Sigmoid colon (tissue), 7 donors: ENCODE measurements around the gene TENM4. TPM values are rescaled to one million over a fixed set of nuclear protein-coding genes. Genes with fewer than 3 reads are reported as not detected.

Source experiments
- DNase-seq: peaks from one replicate; pipeline ENCODE4 v3.0.0-alpha.2; 2019
- H3K27ac ChIP-seq, 4 donors: fragments of 200-600 bp; sonication (generic); one replicate each; pipeline ENCODE4 v1.5.1; 2016 to 2019; ENCODE audit warnings: mild to moderate bottlenecking in 1 of 4
- H3K27me3 ChIP-seq, 3 donors: fragments of 200-600 bp; sonication (generic); one replicate each; pipeline ENCODE4 v1.5.1; 2019; ENCODE audit warnings: mild to moderate bottlenecking in 1 of 3
- H3K36me3 ChIP-seq, 4 donors: fragments of 200-600 bp; sonication (generic); one replicate each; pipeline ENCODE4 v1.5.1; 2016 to 2019
- H3K4me1 ChIP-seq, 4 donors: fragments of 200-600 bp; sonication (generic); one replicate each; pipeline ENCODE4 v1.5.1; 2017 to 2019
- H3K4me3 ChIP-seq, 4 donors: fragments of 200-600 bp; sonication (generic); one replicate each; pipeline ENCODE4 v1.5.1; 2017 to 2019; ENCODE audit warnings: mild to moderate bottlenecking in 2 of 4, moderate library complexity in 1 of 4
- H3K9me3 ChIP-seq, 4 donors: fragments of 200-600 bp in 3 of 4; sonication (generic) in 3 of 4; one replicate each; pipeline versions ENCODE4 v1.5.1 to v1.6.1; 2013 to 2019
- EP300 ChIP-seq, 4 donors: sonication (generic); formaldehyde crosslinking; IDR thresholded peaks; one replicate each; pipeline ENCODE4 v1.6.1; 2017; ENCODE audit warnings: antibody characterized with exemption in 4 of 4
- POLR2A ChIP-seq, 2 donors: fragments of 450-650 bp; IDR thresholded peaks; one replicate each; pipeline ENCODE4 v1.6.1; 2016; ENCODE audit warnings: antibody characterized with exemption in 2 of 2, mild to moderate bottlenecking in 2 of 2, moderate library complexity in 2 of 2
- POLR2AphosphoS5 ChIP-seq, 4 donors: sonication (generic); formaldehyde crosslinking; IDR thresholded peaks; one replicate each; pipeline ENCODE4 v1.6.1; 2017; ENCODE audit warnings: antibody characterized with exemption in 4 of 4
- WGBS, 2 donors: extraction: QIAGEN DNeasy Blood & Tissue Kit; methylation state at CpG; one replicate each; pipeline ENCODE4 v1.1.7; 2013; 5-methylcytosine and 5-hydroxymethylcytosine counted together
- intact Hi-C: fragments of 100-400 bp; cut with DNase I; formaldehyde crosslinking; loops from one replicate; pipeline ENCODE4 v1.15.1; 2023
- polyA plus RNA-seq, 3 donors: library from polyadenylated mRNA; stranded (reverse); fragments of 200-250 nt; gene quantifications; one replicate each; pipeline ENCODE4 v1.2.3, GENCODE V29; 2013
- total RNA-seq, 4 donors: library from RNA; depleted of rRNA; stranded (reverse); fragments of >200 nt; gene quantifications; one replicate each; pipeline ENCODE4 v1.1.0, GENCODE V29; 2016
- TF ChIP-seq, protein P1 (sequence below), 4 experiments: fragments of 450-650 bp in 3 of 4; fragments of 200-600 bp in 1 of 4; IDR thresholded peaks; one replicate each; pipeline ENCODE4 v1.5.1; 2016 to 2019; ENCODE audit warnings: antibody characterized with exemption in 4 of 4, mild to moderate bottlenecking in 3 of 4, moderate library complexity in 2 of 4
- donor health status: healthy with polysubstance abuse.
- donor health status: Bipolar disorder and iron deficiency.
- donor health status: healthy.

TENM4 gene
- total and polyA plus RNA-seq, 7 donors: 0.23 to 14.6 (median 1.9) TPM; not detected in 1

GRCh38 chr11:78878631-78879030, 562.2 kb downstream of the TENM4 start:
- no peak for DNase-seq

DNA sequence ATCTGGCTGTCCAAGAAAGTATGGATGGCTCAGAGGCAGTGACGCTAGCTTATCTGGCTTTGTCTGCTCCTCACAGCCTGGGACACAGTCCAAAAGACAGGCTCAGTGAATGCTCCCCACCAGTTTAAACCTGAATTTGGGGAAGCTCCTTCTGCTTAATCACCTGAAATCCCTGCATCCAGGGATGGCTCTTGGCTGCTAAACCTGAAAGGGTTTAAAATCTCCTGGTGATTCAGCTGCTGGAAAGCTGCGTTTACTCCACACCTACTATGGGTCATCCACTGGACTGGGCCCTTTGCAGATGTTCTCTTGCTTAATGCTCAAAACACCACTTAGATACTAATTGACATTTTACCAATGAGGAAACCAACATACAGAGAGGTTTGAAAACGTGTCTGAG, 564.2 kb downstream of the TENM4 start:
- TF ChIP-seq EP300 (IDR thresholded peaks at IDR 0.05) (no peak), POLR2A (IDR thresholded peaks at IDR 0.05) (no peak), POLR2AphosphoS5 (IDR thresholded peaks at IDR 0.05) (no peak)
- TF ChIP-seq, protein P1, sequence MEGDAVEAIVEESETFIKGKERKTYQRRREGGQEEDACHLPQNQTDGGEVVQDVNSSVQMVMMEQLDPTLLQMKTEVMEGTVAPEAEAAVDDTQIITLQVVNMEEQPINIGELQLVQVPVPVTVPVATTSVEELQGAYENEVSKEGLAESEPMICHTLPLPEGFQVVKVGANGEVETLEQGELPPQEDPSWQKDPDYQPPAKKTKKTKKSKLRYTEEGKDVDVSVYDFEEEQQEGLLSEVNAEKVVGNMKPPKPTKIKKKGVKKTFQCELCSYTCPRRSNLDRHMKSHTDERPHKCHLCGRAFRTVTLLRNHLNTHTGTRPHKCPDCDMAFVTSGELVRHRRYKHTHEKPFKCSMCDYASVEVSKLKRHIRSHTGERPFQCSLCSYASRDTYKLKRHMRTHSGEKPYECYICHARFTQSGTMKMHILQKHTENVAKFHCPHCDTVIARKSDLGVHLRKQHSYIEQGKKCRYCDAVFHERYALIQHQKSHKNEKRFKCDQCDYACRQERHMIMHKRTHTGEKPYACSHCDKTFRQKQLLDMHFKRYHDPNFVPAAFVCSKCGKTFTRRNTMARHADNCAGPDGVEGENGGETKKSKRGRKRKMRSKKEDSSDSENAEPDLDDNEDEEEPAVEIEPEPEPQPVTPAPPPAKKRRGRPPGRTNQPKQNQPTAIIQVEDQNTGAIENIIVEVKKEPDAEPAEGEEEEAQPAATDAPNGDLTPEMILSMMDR (IDR thresholded peaks at IDR 0.05): no peak

More at GRCh38 chr11:78878631-78879030, 562.2 kb downstream of the TENM4 start:
- Histone ChIP-seq H3K27ac (no peak overlapping the region), H3K4me1 (no peaks in the 10 kb centered on the region), H3K4me3 (no peak overlapping the region), H3K9me3 (no peaks in the 10 kb centered on the region), H3K27me3 (no peaks in the 10 kb centered on the region), H3K36me3 (no peaks in the 10 kb centered on the region)
- intact Hi-C loops: no loop called here
- TF ChIP-seq, protein P1 (IDR thresholded peaks at IDR 0.05): no peak
- TF ChIP-seq EP300 (IDR thresholded peaks at IDR 0.05) (no peak), POLR2A (IDR thresholded peaks at IDR 0.05) (no peak)
- WGBS, 2 donors: 79 to 83% methylated on average over 2 of the region's 2 CpGs

GRCh38 chr11:78870655-78871054, 570.2 kb downstream of the TENM4 start:
- H3K4me1 ChIP-seq: peaks cover 0 to 7% (median 0%) of the 10 kb centered on the region in 4 donors
- H3K4me3 ChIP-seq: no peak overlapping the region
- no peaks in the 10 kb centered on the region for H3K36me3 ChIP-seq
- no peaks in the 10 kb centered on the region for H3K9me3 ChIP-seq
- no peaks in the 10 kb centered on the region for H3K27me3 ChIP-seq
- 69 to 78% methylated on average over 4 of the region's 4 CpGs for WGBS, 2 donors
- intact Hi-C loops: no loop called here
- no peak for TF ChIP-seq EP300 (IDR thresholded peaks at IDR 0.05)
- no peak for TF ChIP-seq POLR2AphosphoS5 (IDR thresholded peaks at IDR 0.05)
- TF ChIP-seq, protein P1 (IDR thresholded peaks at IDR 0.05): no peak
- no peak for TF ChIP-seq POLR2A (IDR thresholded peaks at IDR 0.05)
- DNase-seq: no peak
- no peak overlapping the region for H3K27ac ChIP-seq

More for the DNA sequence above, 564.2 kb downstream of the TENM4 start:
- no peak overlapping the region for H3K27ac ChIP-seq
- no peaks in the 10 kb centered on the region for H3K4me1 ChIP-seq
- intact Hi-C loops: no loop called here
- no peaks in the 10 kb centered on the region for H3K9me3 ChIP-seq
- no peaks in the 10 kb centered on the region for H3K27me3 ChIP-seq
- H3K36me3 ChIP-seq: no peaks in the 10 kb centered on the region
- 74 to 81% methylated on average over 3 of the region's 3 CpGs for WGBS, 2 donors
- H3K4me3 ChIP-seq: no peak overlapping the region
- DNase-seq: no peak

DNA sequence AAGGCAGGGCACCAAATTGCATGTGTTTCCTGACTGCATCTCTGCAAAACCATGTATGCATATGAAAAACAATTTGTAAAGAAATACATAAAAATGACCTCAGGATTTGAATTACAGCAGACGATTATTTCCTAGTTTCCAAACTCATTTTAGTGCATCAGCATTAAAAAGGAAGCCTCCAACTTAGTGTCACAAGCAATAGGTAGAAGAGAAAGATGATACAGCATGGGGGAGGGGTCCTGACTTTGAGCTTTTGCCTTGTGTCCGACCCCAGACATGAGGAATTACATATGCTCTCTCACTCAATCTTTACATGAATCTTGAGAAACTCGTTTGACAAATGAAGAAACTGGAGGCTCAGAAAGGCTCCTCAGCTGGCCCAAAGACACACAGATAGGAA, 571.5 kb downstream of the TENM4 start:
- 38 to 40% methylated on average over 3 of the region's 3 CpGs for WGBS, 2 donors
- Histone ChIP-seq H3K27ac (no peak overlapping the region), H3K27me3 (no peaks in the 10 kb centered on the region), H3K4me1 (peaks cover 0 to 7% (median 0%) of the 10 kb centered on the region in 4 donors), H3K4me3 (no peak overlapping the region), H3K36me3 (no peaks in the 10 kb centered on the region), H3K9me3 (no peaks in the 10 kb centered on the region)
- no peak for DNase-seq
- no peak for TF ChIP-seq POLR2A (IDR thresholded peaks at IDR 0.05)
- TF ChIP-seq, protein P1 (IDR thresholded peaks at IDR 0.05): no peak
- intact Hi-C loops: no loop called here

- Histone ChIP-seq H3K4me1 (peaks cover 0 to 7% (median 0%) of the 10 kb centered on the region in 4 donors), H3K36me3 (no peaks in the 10 kb centered on the region), H3K27me3 (no peaks in the 10 kb centered on the region), H3K9me3 (no peaks in the 10 kb centered on the region), H3K4me3 (no peak overlapping the region), H3K27ac (no peak overlapping the region)
- DNase-seq: no peak
- intact Hi-C loops: no loop called here
- TF ChIP-seq POLR2AphosphoS5 (IDR thresholded peaks at IDR 0.05) (no peak), POLR2A (IDR thresholded peaks at IDR 0.05) (no peak), EP300 (IDR thresholded peaks at IDR 0.05) (no peak)
- TF ChIP-seq, protein P1 (IDR thresholded peaks at IDR 0.05): no peak
- 41 to 47% methylated on average over 4 of the region's 4 CpGs for WGBS, 2 donors
Observed at GRCh38 chr11:78868563-78868962, 572.3 kb downstream of the TENM4 start.
